HepG2 (cell line): ENCODE data around the gene ITM2B. TPM values are rescaled to one million over a fixed set of nuclear protein-coding genes. Genes with fewer than 3 reads are reported as not detected.
A peak's percentile ranks its signal among the peaks of the same experiment; 100 is the strongest.

Experiments used
- ATF5 ChIP-seq: sonication (generic); formaldehyde crosslinking; IDR thresholded peaks from 2 replicates; pipeline ENCODE4 v1.4.0; 2020; ENCODE audit warnings: mild to moderate bottlenecking, low read depth, missing genetic modification reagents
- ATF7-NPFF ChIP-seq: sonication (generic); formaldehyde crosslinking; IDR thresholded peaks from 2 replicates; pipeline ENCODE4 v1.8.1; 2023; ENCODE audit warnings: mild to moderate bottlenecking, low read depth, missing genetic modification reagents, moderate library complexity
- CBX2 ChIP-seq, 2 experiments: fragments of 200-600 bp in 1 of 2; sonication (generic); formaldehyde crosslinking in 1 of 2; IDR thresholded peaks; 2 replicates each; pipeline versions ENCODE4 v1.7.0 to v1.8.1; 2018 to 2022; ENCODE audit warnings: low read depth in 2 of 2, low read length in 1 of 2, mild to moderate bottlenecking in 1 of 2, missing genetic modification reagents in 1 of 2
- DR1 ChIP-seq: sonication (generic); formaldehyde crosslinking; IDR thresholded peaks from 2 replicates; pipeline ENCODE4 v1.8.0; 2021; ENCODE audit warnings: mild to moderate bottlenecking, missing genetic modification reagents, inconsistent platforms
- IRF2 ChIP-seq: IDR thresholded peaks from 2 replicates; pipeline ENCODE4 v1.6.1; 2018; ENCODE audit warnings: missing genetic modification reagents, missing compliant biosample characterization
- MATR3 ChIP-seq: sonication (generic); formaldehyde crosslinking; IDR thresholded peaks from 2 replicates; pipeline ENCODE4 v1.4.0; 2020; ENCODE audit warnings: missing genetic modification reagents
- MLLT10 ChIP-seq: sonication (generic); formaldehyde crosslinking; IDR thresholded peaks from 2 replicates; pipeline ENCODE4 v1.4.0; 2020; ENCODE audit warnings: missing genetic modification reagents
- MYC ChIP-seq: sonication (generic); formaldehyde crosslinking; IDR thresholded peaks from 2 replicates; pipeline ENCODE4 v1.9.0; 2021; ENCODE audit warnings: missing genetic modification reagents, borderline replicate concordance
- NR2F6 ChIP-seq, 2 experiments: IDR thresholded peaks; 2 replicates each; pipeline ENCODE4 v1.6.1; 2016; ENCODE audit warnings: antibody characterized with exemption in 1 of 2, mild to moderate bottlenecking in 1 of 2
- PHF5A ChIP-seq: IDR thresholded peaks from one replicate; pipeline ENCODE4 v1.6.1; 2018; ENCODE audit warnings: low read depth, missing genetic modification reagents; ENCODE audit not compliant: unreplicated experiment
- PRDM15 ChIP-seq: sonication (generic); formaldehyde crosslinking; IDR thresholded peaks from 2 replicates; pipeline ENCODE4 v1.4.0; 2020; ENCODE audit warnings: missing genetic modification reagents
- SATB2 ChIP-seq: sonication (generic); formaldehyde crosslinking; IDR thresholded peaks from 2 replicates; pipeline ENCODE4 v1.5.0; 2020; ENCODE audit warnings: missing genetic modification reagents
- SYNCRIP ChIP-seq: fragments of 200-400 bp; formaldehyde crosslinking; IDR thresholded peaks from 2 replicates; pipeline ENCODE4 v1.6.1; 2018; ENCODE audit warnings: mild to moderate bottlenecking, low read depth, low read length; ENCODE audit not compliant: insufficient read depth
- TCF7L2 ChIP-seq: IDR thresholded peaks from 2 replicates; pipeline ENCODE4 v1.6.1; 2011; ENCODE audit warnings: mild to moderate bottlenecking, low read depth, low read length, moderate library complexity
- ZMYM3 ChIP-seq: sonication (generic); formaldehyde crosslinking; IDR thresholded peaks from 2 replicates; pipeline ENCODE4 v1.5.1; 2020; ENCODE audit warnings: mild to moderate bottlenecking, missing genetic modification reagents
- ZNF263 ChIP-seq: sonication (generic); formaldehyde crosslinking; IDR thresholded peaks from 2 replicates; pipeline ENCODE4 v1.4.0; 2020; ENCODE audit warnings: missing genetic modification reagents
- ZNF546 ChIP-seq: sonication (generic); formaldehyde crosslinking; conservative IDR thresholded peaks from 2 replicates; pipeline ENCODE4 v1.8.1; 2023; ENCODE audit warnings: mild to moderate bottlenecking, missing genetic modification reagents
- ZNF670 ChIP-seq: sonication (generic); formaldehyde crosslinking; IDR thresholded peaks from 2 replicates; pipeline ENCODE4 v1.8.0; 2022; ENCODE audit warnings: mild to moderate bottlenecking, missing genetic modification reagents, borderline replicate concordance
- ZNF709 ChIP-seq: sonication (generic); formaldehyde crosslinking; IDR thresholded peaks from 2 replicates; pipeline ENCODE4 v1.5.0; 2020; ENCODE audit warnings: mild to moderate bottlenecking, missing genetic modification reagents
- ZNF749 ChIP-seq: sonication (generic); formaldehyde crosslinking; IDR thresholded peaks from 2 replicates; pipeline ENCODE4 v1.8.0; 2022; ENCODE audit warnings: mild to moderate bottlenecking, missing genetic modification reagents, moderate library complexity, borderline replicate concordance
- ZNF766 ChIP-seq: sonication (generic); formaldehyde crosslinking; IDR thresholded peaks from 2 replicates; pipeline ENCODE4 v1.5.0; 2020; ENCODE audit warnings: missing genetic modification reagents, borderline replicate concordance
- ZUFSP ChIP-seq: sonication (generic); formaldehyde crosslinking; IDR thresholded peaks from 2 replicates; pipeline ENCODE4 v1.9.0; 2021; ENCODE audit warnings: missing genetic modification reagents, mild to moderate bottlenecking, borderline replicate concordance
- polyA plus RNA-seq, 8 experiments: library from polyadenylated mRNA; depleted of rRNA in 3 of 8; stranded (reverse) in 7 of 8; unstranded in 1 of 8; fragments of >200 nt; fragmentation: Illumina TruSeq in 4 of 8; extraction: Trizol in 4 of 8; gene quantifications; 2 replicates each; pipeline versions ENCODE4 v1.2.1 to v1.2.3, GENCODE V29; 2011 to 2016; ENCODE audit warnings: low read depth in 4 of 8, missing spikeins in 1 of 8, mixed read lengths in 1 of 8; ENCODE audit not compliant: insufficient read depth in 1 of 8
- total RNA-seq, 5 experiments: library from RNA; depleted of rRNA; stranded (reverse); fragments of >200 nt; fragmentation: Illumina TruSeq; extraction: Trizol; gene quantifications; 2 replicates each; pipeline ENCODE4 v1.2.3, GENCODE V29; 2016; ENCODE audit warnings: low read depth in 1 of 5
- TF ChIP-seq, protein P1 (sequence below): sonication (generic); formaldehyde crosslinking; IDR thresholded peaks from 2 replicates; pipeline ENCODE4 v1.4.0; 2020; ENCODE audit warnings: mild to moderate bottlenecking, missing genetic modification reagents

ITM2B gene
- total and polyA plus RNA-seq, 2 of the 13 experiments (the other 11 are each of a cell fraction or from before 2014, with no cell fraction given): 158 to 373 TPM

GRCh38 chr13:48233046-48233888, at the start of gene ITM2B (continued):
- TF ChIP-seq NR2F6 (IDR thresholded peaks at IDR 0.05) (no peak), NR2F6 (CRISPR knock-in tag; IDR thresholded peaks at IDR 0.05) (no peak), ZNF749 (CRISPR knock-in tag) (peak; percentile 69; the same call in 1 of the 2 replicates), MYC (CRISPR knock-in tag) (0 out of 2 replicates have a peak, but pooled peaks have one; percentile 21), SYNCRIP (no peak), PRDM15 (no peak), ZNF670 (CRISPR knock-in tag) (no peak), CBX2 (IDR thresholded peaks at IDR 0.05; ENCODE audit: low read depth, low read length) (no peak), CBX2 (CRISPR knock-in tag; IDR thresholded peaks at IDR 0.05; ENCODE audit: low read depth) (no peak), ZNF766 (CRISPR knock-in tag) (no peak), SATB2 (CRISPR knock-in tag) (no peak), ZNF546 (CRISPR knock-in tag) (no peak), ZUFSP (CRISPR knock-in tag) (no peak), ZNF709 (CRISPR knock-in tag) (peak; percentile 49; the same call in 1 of the 2 replicates), MLLT10 (CRISPR knock-in tag) (no peak), ATF5 (CRISPR knock-in tag) (no peak), IRF2 (no peak; the same call in 1 of the 2 replicates), MATR3 (CRISPR knock-in tag) (no peak), DR1 (CRISPR knock-in tag) (no peak), TCF7L2 (no peak), PHF5A (CRISPR knock-in tag) (no peak), ZMYM3 (CRISPR knock-in tag) (no peak), ATF7-NPFF (CRISPR knock-in tag) (0 out of 2 replicates have a peak, but pooled peaks have one; percentile 23), ZNF263 (no peak)
- TF ChIP-seq, protein P1, sequence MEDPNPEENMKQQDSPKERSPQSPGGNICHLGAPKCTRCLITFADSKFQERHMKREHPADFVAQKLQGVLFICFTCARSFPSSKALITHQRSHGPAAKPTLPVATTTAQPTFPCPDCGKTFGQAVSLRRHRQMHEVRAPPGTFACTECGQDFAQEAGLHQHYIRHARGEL (CRISPR knock-in tag): no peak
